Esophagus squamous epithelium (tissue), 5 donors: ENCODE results near the gene TIGD2. TPM values are rescaled to one million over a fixed set of nuclear protein-coding genes. Genes with fewer than 3 reads are reported as not detected.

Experiments
- DNase-seq: peaks from one replicate; lab custom pipeline; 2025; lab: John Stamatoyannopoulos, UW
- H3K27ac ChIP-seq, 4 donors: fragments of 200-600 bp; sonication (generic); one replicate each; pipeline ENCODE4 v1.5.1; 2016 to 2019; ENCODE audit warnings: mild to moderate bottlenecking in 1 of 4
- H3K27me3 ChIP-seq, 4 donors: fragments of 200-600 bp; sonication (generic); 1 replicate in 3 of 4; 2 replicates in 1 of 4; pipeline versions ENCODE4 v1.5.1 to v1.6.0; 2017 to 2021; ENCODE audit warnings: antibody characterized with exemption in 1 of 4
- H3K36me3 ChIP-seq, 3 donors: fragments of 200-600 bp; sonication (generic); one replicate each; pipeline ENCODE4 v1.5.1; 2016 to 2019
- H3K4me1 ChIP-seq, 3 donors: fragments of 200-600 bp; sonication (generic); one replicate each; pipeline ENCODE4 v1.5.1; 2017 to 2019
- H3K4me3 ChIP-seq, 4 donors: fragments of 200-600 bp; sonication (generic); 1 replicate in 3 of 4; 2 replicates in 1 of 4; pipeline ENCODE4 v1.5.1; 2016 to 2019; ENCODE audit warnings: mild to moderate bottlenecking in 2 of 4, moderate library complexity in 1 of 4
- H3K9me3 ChIP-seq, 3 donors: fragments of 200-600 bp; sonication (generic); one replicate each; pipeline ENCODE4 v1.5.1; 2016 to 2019
- CTCF ChIP-seq, 6 experiments: fragments of 450-650 bp in 4 of 6; fragments of 200-600 bp in 2 of 6; sonication (generic) in 2 of 6; IDR thresholded peaks; one replicate each; pipeline ENCODE4 v1.5.1; 2016 to 2019; ENCODE audit warnings: antibody characterized with exemption in 6 of 6, mild to moderate bottlenecking in 4 of 6, moderate library complexity in 4 of 6
- POLR2A ChIP-seq, 4 donors: fragments of 450-650 bp; IDR thresholded peaks; one replicate each; pipeline ENCODE4 v1.6.1; 2017; ENCODE audit warnings: antibody characterized with exemption in 4 of 4, mild to moderate bottlenecking in 4 of 4, moderate library complexity in 3 of 4
- WGBS, 2 donors: methylation state at CpG; one replicate each; pipeline ENCODE4 v1.1.5; 2018; 5-methylcytosine and 5-hydroxymethylcytosine counted together
- intact Hi-C: fragments of 100-400 bp; cut with DNase I; formaldehyde crosslinking; loops from one replicate; pipeline ENCODE4 v1.15.0; 2022
- total RNA-seq, 4 donors: library from RNA; depleted of rRNA; stranded (reverse); fragments of >200 nt; gene quantifications; one replicate each; pipeline ENCODE4 v1.1.0, GENCODE V29; 2016
- donor health status: DM: yes; HTN: yes; CAD: no.

Gene TIGD2
- total RNA-seq, 4 donors from 2014 or later: 1.2 to 8.5 (median 5.8) TPM

- H3K27ac ChIP-seq: no peak overlapping the region
- TF ChIP-seq CTCF (IDR thresholded peaks at IDR 0.05) (no peak), POLR2A (IDR thresholded peaks at IDR 0.05) (no peak)
- no peaks in the 10 kb centered on the region for H3K36me3 ChIP-seq
- H3K4me1 ChIP-seq: no peaks in the 10 kb centered on the region
- no peak overlapping the region for H3K4me3 ChIP-seq
- H3K27me3 ChIP-seq: no peaks in the 10 kb centered on the region
- 85 to 86% methylated on average over 2 of the region's 2 CpGs for WGBS, 2 donors
- no peaks in the 10 kb centered on the region for H3K9me3 ChIP-seq
- DNase-seq: no peak
- intact Hi-C loops: no loop called here
These were observed 34.9 kb downstream of the TIGD2 start for GRCh38 chr4:89146196-89146595.

GRCh38 chr4:89152972-89153371 lies 41.6 kb downstream of the TIGD2 start:
- intact Hi-C loops: no loop called here
- Histone ChIP-seq H3K27ac (no peak overlapping the region), H3K4me3 (no peak overlapping the region), H3K36me3 (no peaks in the 10 kb centered on the region), H3K9me3 (no peaks in the 10 kb centered on the region), H3K27me3 (no peaks in the 10 kb centered on the region), H3K4me1 (no peaks in the 10 kb centered on the region)
- TF ChIP-seq CTCF (IDR thresholded peaks at IDR 0.05) (no peak), POLR2A (IDR thresholded peaks at IDR 0.05) (no peak)
- WGBS, 2 donors: 66 to 70% methylated on average over 2 of the region's 2 CpGs
- no peak for DNase-seq

- no peaks in the 10 kb centered on the region for H3K36me3 ChIP-seq
- WGBS, 2 donors: 84 to 89% methylated on average over 12 of the region's 12 CpGs
- H3K27me3 ChIP-seq: no peaks in the 10 kb centered on the region
- no peak overlapping the region for H3K4me3 ChIP-seq
- TF ChIP-seq CTCF (IDR thresholded peaks at IDR 0.05) (no peak), POLR2A (IDR thresholded peaks at IDR 0.05) (no peak)
- H3K27ac ChIP-seq: no peak overlapping the region
- intact Hi-C loops: no loop called here
- no peaks in the 10 kb centered on the region for H3K4me1 ChIP-seq
- no peak for DNase-seq
- H3K9me3 ChIP-seq: no peaks in the 10 kb centered on the region
These were observed 45.0 kb downstream of the TIGD2 start for GRCh38 chr4:89156174-89156914.

- WGBS, 2 donors: 75 to 77% methylated on average over 6 to 7 of the region's 7 CpGs
These were observed 46.2 kb downstream of the TIGD2 start for GRCh38 chr4:89157488-89158024.

More at GRCh38 chr4:89157488-89158024, 46.2 kb downstream of the TIGD2 start:
- DNase-seq: no peak
- H3K27me3 ChIP-seq: no peaks in the 10 kb centered on the region
- TF ChIP-seq POLR2A (IDR thresholded peaks at IDR 0.05): no peak
- TF ChIP-seq CTCF (IDR thresholded peaks at IDR 0.05): no peak
- no peaks in the 10 kb centered on the region for H3K4me1 ChIP-seq
- no peak overlapping the region for H3K4me3 ChIP-seq
- H3K36me3 ChIP-seq: no peaks in the 10 kb centered on the region
- H3K9me3 ChIP-seq: no peaks in the 10 kb centered on the region
- intact Hi-C loops: no loop called here
- no peak overlapping the region for H3K27ac ChIP-seq
